K562 (cell line): Measurements from ENCODE around the gene RET. TPM values are rescaled to one million over a fixed set of nuclear protein-coding genes. Genes with fewer than 3 reads are reported as not detected.

Source experiments
- ATAC-seq: fragments of 200-7000 bp; cut with Tn5 transposase; 3 replicates; pipeline ENCODE4 v1.9.1; 2020; ENCODE audit warnings: moderate library complexity
- BruUV-seq: library from RNA; stranded (reverse); fragments of 400-500 nt; replicated peaks from 2 replicates; lab custom pipeline; 2021; lab: Mats Ljungman, UMichigan
- CTCF ChIA-PET: fragments of 300-600 bp; formaldehyde crosslinking; extraction: SDS; loops from one replicate; lab custom pipeline; 2021; ENCODE audit warnings: low intra/inter-chr PET ratio; lab: Yijun Ruan, JAX
- POLR2A ChIA-PET: fragments of 300-600, 350-650 bp; sonication (Branson Sonifier 250); formaldehyde crosslinking; extraction: SDS; loops from one replicate; lab custom pipeline; 2021; ENCODE audit warnings: antibody characterized with exemption, inconsistent platforms; lab: Yijun Ruan, JAX
- DNase-seq, 4 experiments: peaks; one replicate each; pipeline versions ENCODE4 v3.0.0 to v3.0.0-alpha.2; 2011 to 2018; ENCODE audit warnings: low spot score in 3 of 4, mixed read lengths in 3 of 4; ENCODE audit errors: extremely low read depth in 1 of 4
- FAIRE-seq: peaks from 2 replicates; lab custom pipeline; 2011; peaks lifted over from hg19 to GRCh38; lab: Jason Lieb, UNC
- H2AFZ ChIP-seq: 2 replicates; pipeline ENCODE4 v1.6.0; 2011; ENCODE audit warnings: low read depth, low read length, control low read depth, inconsistent platforms
- H3K27ac ChIP-seq: fragments of 200-600 bp; 3 replicates; pipeline ENCODE4 v1.8.0; 2011; ENCODE audit warnings: low read depth, mild to moderate bottlenecking, control low read depth, inconsistent platforms, low read length, moderate library complexity, mixed read lengths; ENCODE audit errors: extremely low read depth
- H3K27me3 ChIP-seq, 2 experiments: fragments of 300-600 bp in 1 of 2; 2 replicates in 1 of 2; 3 replicates in 1 of 2; pipeline versions ENCODE4 v1.6.0 to v1.8.0; 2011; ENCODE audit warnings: inconsistent platforms in 2 of 2, low read length in 2 of 2, mild to moderate bottlenecking in 1 of 2, mixed read lengths in 1 of 2, moderate library complexity in 1 of 2; ENCODE audit not compliant: control insufficient read depth in 2 of 2, insufficient read depth in 2 of 2
- H3K36me3 ChIP-seq: fragments of 300-600 bp; 3 replicates; pipeline ENCODE4 v1.8.0; 2011; ENCODE audit warnings: mild to moderate bottlenecking, low read length, inconsistent platforms; ENCODE audit not compliant: control insufficient read depth, insufficient read depth
- H3K4me1 ChIP-seq, 2 experiments: fragments of 200-600 bp in 1 of 2; replicated peaks in 1 of 2; 2 replicates in 1 of 2; 3 replicates in 1 of 2; pipeline versions ENCODE4 v1.5.1 to v1.8.0; 2011; ENCODE audit warnings: inconsistent platforms in 2 of 2, low read length in 2 of 2, mild to moderate bottlenecking in 1 of 2, mixed read lengths in 1 of 2, moderate library complexity in 1 of 2; ENCODE audit not compliant: control insufficient read depth in 2 of 2, insufficient read depth in 2 of 2
- H3K4me2 ChIP-seq: 2 replicates; pipeline ENCODE4 v1.6.1; 2011; ENCODE audit warnings: low read length, control low read depth, inconsistent platforms, mixed read lengths; ENCODE audit not compliant: insufficient read depth
- H3K4me3 ChIP-seq: fragments of 200-600 bp; sonication (generic), shearing (Covaris generic); 2 replicates; pipeline ENCODE4 v1.5.1; 2016; ENCODE audit warnings: control low read depth, inconsistent platforms
- H3K79me2 ChIP-seq: fragments of 200-600 bp; 3 replicates; pipeline ENCODE4 v1.8.0; 2011; ENCODE audit warnings: low read length, inconsistent platforms; ENCODE audit not compliant: control insufficient read depth, insufficient read depth
- H3K9ac ChIP-seq, 2 experiments: 2 replicates each; pipeline versions ENCODE4 v1.6.0 to v1.6.1; 2011; ENCODE audit warnings: low read depth in 2 of 2, low read length in 2 of 2, control low read depth in 1 of 2, inconsistent platforms in 1 of 2, mild to moderate bottlenecking in 1 of 2, mixed read lengths in 1 of 2; ENCODE audit not compliant: insufficient read depth in 1 of 2
- H3K9me1 ChIP-seq: one replicate; pipeline ENCODE4 v1.6.0; 2011; ENCODE audit warnings: inconsistent platforms, mild to moderate bottlenecking, low read length, moderate library complexity; ENCODE audit not compliant: control insufficient read depth, insufficient read depth
- H3K9me3 ChIP-seq: replicated peaks from 2 replicates; pipeline ENCODE4 v1.5.1; 2011; ENCODE audit warnings: low read depth, low read length, inconsistent platforms; ENCODE audit not compliant: control insufficient read depth, insufficient read depth
- H4K20me1 ChIP-seq: replicated peaks from 2 replicates; pipeline ENCODE4 v1.6.1; 2011; ENCODE audit warnings: low read length, inconsistent platforms, mixed read lengths; ENCODE audit not compliant: control insufficient read depth, insufficient read depth
- ESRRB ChIP-seq: fragments of 250-450 bp; sonication (Bioruptor Pico); IDR thresholded peaks from 2 replicates; pipeline ENCODE4 v1.5.0; 2020; ENCODE audit warnings: mild to moderate bottlenecking, moderate library complexity, borderline replicate concordance
- GATAD2B ChIP-seq: fragments of 450-650 bp; IDR thresholded peaks from 2 replicates; pipeline ENCODE4 v1.6.1; 2017; ENCODE audit warnings: mild to moderate bottlenecking, borderline replicate concordance
- MED1 ChIP-seq: sonication (generic); formaldehyde crosslinking; IDR thresholded peaks from 2 replicates; pipeline ENCODE4 v1.8.1; 2023; ENCODE audit warnings: missing genetic modification reagents, borderline replicate concordance
- YBX1 ChIP-seq: fragments of 450-650 bp; IDR thresholded peaks from 2 replicates; pipeline ENCODE4 v1.7.1; 2016; ENCODE audit warnings: mild to moderate bottlenecking
- WGBS: fragments of 100-300 bp; shearing (Covaris generic); methylation state at CpG from one replicate; pipeline ENCODE4 v1.1.6; 2016; ENCODE audit warnings: low coverage, mixed read lengths; ENCODE audit not compliant: insufficient coverage; ENCODE audit errors: missing lambda C conversion rate; 5-methylcytosine and 5-hydroxymethylcytosine counted together
- in situ Hi-C: fragments of 300-500 bp; cut with MboI; formaldehyde crosslinking; loops from 4 replicates; pipeline ENCODE4 v1.15.0; 2018; ENCODE audit warnings: inconsistent platforms, mixed read lengths
- intact Hi-C: fragments of 100-400 bp; cut with micrococcal nuclease; formaldehyde crosslinking; loops from 2 replicates; pipeline ENCODE4 v1.14.2; 2022
- polyA plus RNA-seq, 8 experiments: library from polyadenylated mRNA; depleted of rRNA in 4 of 8; stranded (reverse) in 5 of 8; unstranded in 3 of 8; fragments of >200 nt; fragmentation: Nextera tagmentation in 2 of 8; fragmentation: Illumina TruSeq in 1 of 8; extraction: Ambion mirVana in 2 of 8; extraction: Trizol in 1 of 8; gene quantifications; 2 replicates each; pipeline versions ENCODE4 v1.2.1 to v1.2.3, GENCODE V29; 2011 to 2014; ENCODE audit warnings: inconsistent platforms in 1 of 8, missing spikeins in 1 of 8
- total RNA-seq, 7 experiments: library from RNA; depleted of rRNA in 6 of 7; stranded (reverse); fragments of >200 nt in 6 of 7; fragmentation: Illumina TruSeq in 2 of 7; extraction: Trizol in 2 of 7; gene quantifications; 2 replicates each; pipeline versions ENCODE4 v1.2.1 to v1.2.3, GENCODE V29; 2011 to 2021; ENCODE audit warnings: low replicate concordance in 1 of 7
- TF ChIP-seq, protein P1 (sequence below), 2 experiments: fragments of 450-650 bp in 1 of 2; sonication (generic) in 1 of 2; formaldehyde crosslinking in 1 of 2; IDR thresholded peaks in 1 of 2; conservative IDR thresholded peaks in 1 of 2; 2 replicates each; pipeline versions ENCODE4 v1.6.1 to v1.8.1; 2016 to 2023; ENCODE audit warnings: mild to moderate bottlenecking in 2 of 2, moderate library complexity in 2 of 2, inconsistent platforms in 1 of 2, missing genetic modification reagents in 1 of 2

The RET gene
- total and polyA plus RNA-seq, 9 of the 15 experiments (the other 6 are each of a cell fraction or from before 2014, with no cell fraction given), result 0.04 to 0.05 TPM; not detected in 7

- intact Hi-C loops (no loop called here), in situ Hi-C loops (no loop called here)
- ChIA-PET POLR2A (no interaction called here), CTCF (no interaction called here)
- Histone ChIP-seq H3K27ac (no peak overlapping the region), H3K4me1 (no peaks in the 10 kb centered on the region), H3K36me3 (no peaks in the 10 kb centered on the region), H3K27me3 (peaks cover 0 to 48% of the 10 kb centered on the region in 2 experiments; a peak in 2 of 5 replicates), H3K79me2 (no peaks in the 10 kb centered on the region), H4K20me1 (no peaks in the 10 kb centered on the region), H3K9me3 (no peaks in the 10 kb centered on the region), H2AFZ (no peak overlapping the region), H3K4me3 (no peak overlapping the region), H3K4me2 (no peak overlapping the region), H3K9ac (no peak overlapping the region), H3K9me1 (no peaks in the 10 kb centered on the region)
- ATAC-seq, result no peak
- no peak for TF ChIP-seq MED1 (CRISPR knock-in tag)
- no peak for TF ChIP-seq ESRRB
- TF ChIP-seq GATAD2B, result no peak
- TF ChIP-seq, protein P1, sequence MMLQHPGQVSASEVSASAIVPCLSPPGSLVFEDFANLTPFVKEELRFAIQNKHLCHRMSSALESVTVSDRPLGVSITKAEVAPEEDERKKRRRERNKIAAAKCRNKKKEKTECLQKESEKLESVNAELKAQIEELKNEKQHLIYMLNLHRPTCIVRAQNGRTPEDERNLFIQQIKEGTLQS (IDR thresholded peaks at IDR 0.05), result no peak
- TF ChIP-seq, protein P1 (CRISPR knock-in tag; conservative IDR thresholded peaks at IDR 0.05), result no peak
- no peak for TF ChIP-seq YBX1
- WGBS, result 0% methylated on average over 3 of the region's 3 CpGs
- no peak for DNase-seq
- FAIRE-seq, result no peak
- no TSS peak for BruUV-seq
Observed at GRCh38 chr10:43091846-43092245, 15.0 kb downstream of the RET start.
